Measurements from ENCODE around the gene MSANTD1. TPM values are rescaled to one million over a fixed set of nuclear protein-coding genes. Genes with fewer than 3 reads are reported as not detected.

Gene MSANTD1
- total RNA-seq, 1 experiment from 2014 or later, result 0.71 TPM

- RAD21 ChIA-PET (ENCODE audit: low non-redundant PET in 1 of 2, low total read pairs in 2 of 2, uncharacterized antibody in 2 of 2, unreplicated experiment in 2 of 2), result no interaction called here
- Histone ChIP-seq H3K79me2 (ENCODE audit: insufficient read depth, low read length) (no peaks in the 10 kb centered on the region), H3K9me2 (ENCODE audit: insufficient read depth) (no peaks in the 10 kb centered on the region), H2AFZ (ENCODE audit: low read depth, low read length, poor library complexity, severe bottlenecking) (no peak overlapping the region), H3K36me3 (ENCODE audit: control insufficient read depth in 1 of 2, insufficient read depth in 2 of 2, low read length in 2 of 2) (peaks cover 12 to 25% of the 10 kb centered on the region in 2 experiments), H3K4me2 (ENCODE audit: low read length) (no peak overlapping the region), H4K20me1 (ENCODE audit: insufficient read depth) (no peaks in the 10 kb centered on the region), H3K27me3 (ENCODE audit: insufficient read depth, low read length) (no peaks in the 10 kb centered on the region), H3K4me1 (ENCODE audit: control insufficient read depth in 1 of 2, insufficient read depth in 2 of 2, low read length in 2 of 2) (no peaks in the 10 kb centered on the region), H3K9me3 (ENCODE audit: control insufficient read depth in 1 of 2, insufficient read depth in 1 of 2, low read depth in 1 of 2, low read length in 2 of 2) (no peaks in the 10 kb centered on the region), H3K9ac (ENCODE audit: low read length) (no peak overlapping the region), H3K4me3 (replicated peaks in 1 of 2; ENCODE audit: low read depth in 1 of 2, low read length in 2 of 2) (no peak overlapping the region), H3K27ac (ENCODE audit: low read depth, low read length) (no peak overlapping the region)
- BruUV-seq (replicated peaks), result no TSS peak
- ATAC-seq (no peak), DNase-seq (ENCODE audit: low read depth, low spot score) (no peak)
- TF ChIP-seq ZBTB33 (IDR thresholded peaks at IDR 0.05; ENCODE audit: extremely low read depth, insufficient replicate concordance, low read length) (no peak), SP1 (IDR thresholded peaks at IDR 0.05; ENCODE audit: low read depth) (no peak), POLR2A (IDR thresholded peaks at IDR 0.05; ENCODE audit: borderline replicate concordance, extremely low read depth, insufficient read depth, insufficient read length) (no peak), EZH2 (IDR thresholded peaks at IDR 0.05) (no peak), RAD21 (IDR thresholded peaks at IDR 0.05; ENCODE audit: low read depth) (no peak), ELF1 (IDR thresholded peaks at IDR 0.05; ENCODE audit: borderline replicate concordance, low read depth) (no peak)
- CTCF ChIA-PET, result no interaction called here
- intact Hi-C loops (cut with micrococcal nuclease), result no loop called here
- POLR2A ChIA-PET, result no interaction called here
These were observed 33.2 kb upstream of the MSANTD1 start for GRCh38 chr4:3215733-3216132.

GRCh38 chr4:3217266-3217665, 31.7 kb upstream of the MSANTD1 start:
- Histone ChIP-seq H3K9me3 (ENCODE audit: control insufficient read depth in 1 of 2, insufficient read depth in 1 of 2, low read depth in 1 of 2, low read length in 2 of 2) (no peaks in the 10 kb centered on the region), H3K4me3 (replicated peaks in 1 of 2; ENCODE audit: low read depth in 1 of 2, low read length in 2 of 2) (no peak overlapping the region), H3K27ac (ENCODE audit: low read depth, low read length) (no peak overlapping the region), H2AFZ (ENCODE audit: low read depth, low read length, poor library complexity, severe bottlenecking) (no peak overlapping the region), H3K4me2 (ENCODE audit: low read length) (no peak overlapping the region), H3K36me3 (ENCODE audit: control insufficient read depth in 1 of 2, insufficient read depth in 2 of 2, low read length in 2 of 2) (peaks cover 9 to 21% of the 10 kb centered on the region in 2 experiments), H3K9ac (ENCODE audit: low read length) (no peak overlapping the region), H3K4me1 (ENCODE audit: control insufficient read depth in 1 of 2, insufficient read depth in 2 of 2, low read length in 2 of 2) (no peaks in the 10 kb centered on the region), H3K79me2 (ENCODE audit: insufficient read depth, low read length) (no peaks in the 10 kb centered on the region), H3K9me2 (ENCODE audit: insufficient read depth) (no peaks in the 10 kb centered on the region), H3K27me3 (ENCODE audit: insufficient read depth, low read length) (no peaks in the 10 kb centered on the region), H4K20me1 (ENCODE audit: insufficient read depth) (no peaks in the 10 kb centered on the region)
- ChIA-PET RAD21 (ENCODE audit: low non-redundant PET in 1 of 2, low total read pairs in 2 of 2, uncharacterized antibody in 2 of 2, unreplicated experiment in 2 of 2) (no interaction called here), POLR2A (no interaction called here), CTCF (no interaction called here)
- TF ChIP-seq REST (IDR thresholded peaks at IDR 0.05; ENCODE audit: low read depth) (no peak), ZBTB33 (IDR thresholded peaks at IDR 0.05; ENCODE audit: extremely low read depth, insufficient replicate concordance, low read length) (no peak), SP1 (IDR thresholded peaks at IDR 0.05; ENCODE audit: low read depth) (no peak), FOSL1 (IDR thresholded peaks at IDR 0.05; ENCODE audit: low read depth) (no peak)
- no peak for ATAC-seq
- intact Hi-C loops (cut with micrococcal nuclease), result no loop called here
- no peak for DNase-seq (ENCODE audit: low read depth, low spot score)
- no TSS peak for BruUV-seq (replicated peaks)

Measured in HCT116 (cell line).